ENCODE measurements around the gene CXCL3. TPM values are rescaled to one million over a fixed set of nuclear protein-coding genes. Genes with fewer than 3 reads are reported as not detected.
A peak's percentile ranks its signal among the peaks of the same experiment; 100 is the strongest.

The CXCL3 gene
- total and polyA plus RNA-seq, 9 of the 15 experiments (the other 6 are each of a cell fraction or from before 2014, with no cell fraction given): 2.3 to 8.9 (median 6.1) TPM

DNA sequence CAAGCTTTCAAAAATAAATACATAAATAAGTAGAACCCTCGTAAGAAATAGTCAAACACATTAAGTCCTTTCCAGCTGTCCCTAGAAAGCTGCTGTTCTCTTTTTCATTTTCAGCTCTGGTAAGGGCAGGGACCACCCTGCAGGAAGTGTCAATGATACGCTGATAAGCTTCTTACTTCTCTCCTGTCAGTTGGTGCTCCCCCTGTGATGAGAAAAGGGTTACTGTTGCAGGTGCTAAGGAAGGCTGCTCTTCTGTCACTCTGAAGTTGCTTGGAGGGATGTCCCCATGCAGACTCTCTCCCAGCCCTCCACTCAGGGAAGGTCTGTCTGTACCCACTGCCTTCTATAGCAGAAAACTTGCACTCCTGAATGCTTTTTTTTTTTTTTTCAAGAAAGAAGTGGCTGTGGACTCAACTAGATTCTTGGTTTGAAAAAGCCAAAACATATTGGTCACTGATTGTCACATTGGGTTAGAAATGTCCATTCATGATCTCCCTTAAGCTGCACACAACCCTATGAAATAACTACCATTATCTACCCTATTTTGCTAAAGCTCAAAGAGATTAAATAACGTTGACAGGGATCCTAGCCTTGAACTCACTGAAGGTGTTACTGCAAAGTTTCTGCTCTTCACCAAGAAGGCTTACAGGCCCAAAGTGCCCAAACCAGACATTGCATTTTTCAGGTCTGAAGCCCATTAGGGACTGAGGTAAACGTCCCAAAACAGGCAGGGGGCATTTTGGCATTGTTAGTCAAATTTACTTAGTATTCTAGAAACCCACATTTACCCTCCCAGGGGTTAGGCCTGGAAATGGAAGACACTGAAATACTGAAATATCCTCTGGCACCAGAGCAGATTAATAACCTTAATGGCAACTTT lies 1.2 kb downstream of the CXCL3 start:
- TSS peak; percentile 77 for BruUV-seq (replicated peaks)
- Histone ChIP-seq H3K9me3 (replicated peaks; ENCODE audit: control insufficient read depth, insufficient read depth, low read depth, low read length) (no peaks in the 10 kb centered on the region), H3K36me3 (ENCODE audit: control insufficient read depth, insufficient read depth, low read length) (peaks cover 3% of the 10 kb centered on the region; the same call in 2 of the 3 replicates), H3K79me2 (ENCODE audit: control insufficient read depth, insufficient read depth, low read length) (peaks cover 24% of the 10 kb centered on the region), H3K9ac (ENCODE audit: insufficient read depth in 1 of 2, low read depth in 2 of 2, low read length in 2 of 2) (peak overlapping the region; percentile 93 to 95; a peak in 3 of 4 replicates), H3K27me3 (ENCODE audit: control insufficient read depth in 2 of 2, insufficient read depth in 2 of 2, low read length in 2 of 2) (no peaks in the 10 kb centered on the region), H3K9me1 (ENCODE audit: control insufficient read depth, insufficient read depth, low read length) (no peaks in the 10 kb centered on the region), H3K4me1 (replicated peaks in 1 of 2; ENCODE audit: control insufficient read depth in 2 of 2, insufficient read depth in 2 of 2, low read length in 2 of 2) (peaks cover 3 to 16% of the 10 kb centered on the region in 2 experiments; a peak in 3 of 5 replicates), H3K4me3 (peak overlapping the region; percentile 55), H3K4me2 (ENCODE audit: insufficient read depth, low read length) (peak overlapping the region; percentile 88), H3K27ac (ENCODE audit: extremely low read depth, low read depth, low read length) (peak overlapping the region; percentile 88), H2AFZ (ENCODE audit: low read depth, low read length) (peak overlapping the region; percentile 88; the same call in 1 of the 2 replicates), H4K20me1 (replicated peaks; ENCODE audit: control insufficient read depth, insufficient read depth, low read length) (no peaks in the 10 kb centered on the region)
- intact Hi-C loops (cut with micrococcal nuclease): loop anchor here (5.0 to 10.0 kb wide), 3 partner anchors 115 to 375 kb away; no protein-coding TSS in a partner anchor
- FAIRE-seq (peak; percentile 51), ATAC-seq (peak; percentile 50), DNase-seq (ENCODE audit: extremely low read depth in 1 of 4, low spot score in 3 of 4) (peak; percentile 26 to 65 (median 32))
- POLR2A ChIA-PET: interaction anchor here (0.7 to 2.7 kb wide), 4 partner anchors 19 to 310 kb away, joined by 3 to 23 read pairs (median 4); no protein-coding TSS in a partner anchor
- CTCF ChIA-PET (ENCODE audit: low intra/inter-chr PET ratio): no interaction called here
- 7% methylated on average over 4 of the region's 4 CpGs for WGBS (ENCODE audit: insufficient coverage, low coverage, missing lambda C conversion rate)
- in situ Hi-C loops (cut with MboI): loop anchor here (10.0 kb wide), 2 partner anchors 313 to 373 kb away; no protein-coding TSS in a partner anchor
- TF ChIP-seq MEIS2 (IDR thresholded peaks at IDR 0.05; ENCODE audit: partially characterized antibody): peak; percentile 63
- TF ChIP-seq, protein P1, sequence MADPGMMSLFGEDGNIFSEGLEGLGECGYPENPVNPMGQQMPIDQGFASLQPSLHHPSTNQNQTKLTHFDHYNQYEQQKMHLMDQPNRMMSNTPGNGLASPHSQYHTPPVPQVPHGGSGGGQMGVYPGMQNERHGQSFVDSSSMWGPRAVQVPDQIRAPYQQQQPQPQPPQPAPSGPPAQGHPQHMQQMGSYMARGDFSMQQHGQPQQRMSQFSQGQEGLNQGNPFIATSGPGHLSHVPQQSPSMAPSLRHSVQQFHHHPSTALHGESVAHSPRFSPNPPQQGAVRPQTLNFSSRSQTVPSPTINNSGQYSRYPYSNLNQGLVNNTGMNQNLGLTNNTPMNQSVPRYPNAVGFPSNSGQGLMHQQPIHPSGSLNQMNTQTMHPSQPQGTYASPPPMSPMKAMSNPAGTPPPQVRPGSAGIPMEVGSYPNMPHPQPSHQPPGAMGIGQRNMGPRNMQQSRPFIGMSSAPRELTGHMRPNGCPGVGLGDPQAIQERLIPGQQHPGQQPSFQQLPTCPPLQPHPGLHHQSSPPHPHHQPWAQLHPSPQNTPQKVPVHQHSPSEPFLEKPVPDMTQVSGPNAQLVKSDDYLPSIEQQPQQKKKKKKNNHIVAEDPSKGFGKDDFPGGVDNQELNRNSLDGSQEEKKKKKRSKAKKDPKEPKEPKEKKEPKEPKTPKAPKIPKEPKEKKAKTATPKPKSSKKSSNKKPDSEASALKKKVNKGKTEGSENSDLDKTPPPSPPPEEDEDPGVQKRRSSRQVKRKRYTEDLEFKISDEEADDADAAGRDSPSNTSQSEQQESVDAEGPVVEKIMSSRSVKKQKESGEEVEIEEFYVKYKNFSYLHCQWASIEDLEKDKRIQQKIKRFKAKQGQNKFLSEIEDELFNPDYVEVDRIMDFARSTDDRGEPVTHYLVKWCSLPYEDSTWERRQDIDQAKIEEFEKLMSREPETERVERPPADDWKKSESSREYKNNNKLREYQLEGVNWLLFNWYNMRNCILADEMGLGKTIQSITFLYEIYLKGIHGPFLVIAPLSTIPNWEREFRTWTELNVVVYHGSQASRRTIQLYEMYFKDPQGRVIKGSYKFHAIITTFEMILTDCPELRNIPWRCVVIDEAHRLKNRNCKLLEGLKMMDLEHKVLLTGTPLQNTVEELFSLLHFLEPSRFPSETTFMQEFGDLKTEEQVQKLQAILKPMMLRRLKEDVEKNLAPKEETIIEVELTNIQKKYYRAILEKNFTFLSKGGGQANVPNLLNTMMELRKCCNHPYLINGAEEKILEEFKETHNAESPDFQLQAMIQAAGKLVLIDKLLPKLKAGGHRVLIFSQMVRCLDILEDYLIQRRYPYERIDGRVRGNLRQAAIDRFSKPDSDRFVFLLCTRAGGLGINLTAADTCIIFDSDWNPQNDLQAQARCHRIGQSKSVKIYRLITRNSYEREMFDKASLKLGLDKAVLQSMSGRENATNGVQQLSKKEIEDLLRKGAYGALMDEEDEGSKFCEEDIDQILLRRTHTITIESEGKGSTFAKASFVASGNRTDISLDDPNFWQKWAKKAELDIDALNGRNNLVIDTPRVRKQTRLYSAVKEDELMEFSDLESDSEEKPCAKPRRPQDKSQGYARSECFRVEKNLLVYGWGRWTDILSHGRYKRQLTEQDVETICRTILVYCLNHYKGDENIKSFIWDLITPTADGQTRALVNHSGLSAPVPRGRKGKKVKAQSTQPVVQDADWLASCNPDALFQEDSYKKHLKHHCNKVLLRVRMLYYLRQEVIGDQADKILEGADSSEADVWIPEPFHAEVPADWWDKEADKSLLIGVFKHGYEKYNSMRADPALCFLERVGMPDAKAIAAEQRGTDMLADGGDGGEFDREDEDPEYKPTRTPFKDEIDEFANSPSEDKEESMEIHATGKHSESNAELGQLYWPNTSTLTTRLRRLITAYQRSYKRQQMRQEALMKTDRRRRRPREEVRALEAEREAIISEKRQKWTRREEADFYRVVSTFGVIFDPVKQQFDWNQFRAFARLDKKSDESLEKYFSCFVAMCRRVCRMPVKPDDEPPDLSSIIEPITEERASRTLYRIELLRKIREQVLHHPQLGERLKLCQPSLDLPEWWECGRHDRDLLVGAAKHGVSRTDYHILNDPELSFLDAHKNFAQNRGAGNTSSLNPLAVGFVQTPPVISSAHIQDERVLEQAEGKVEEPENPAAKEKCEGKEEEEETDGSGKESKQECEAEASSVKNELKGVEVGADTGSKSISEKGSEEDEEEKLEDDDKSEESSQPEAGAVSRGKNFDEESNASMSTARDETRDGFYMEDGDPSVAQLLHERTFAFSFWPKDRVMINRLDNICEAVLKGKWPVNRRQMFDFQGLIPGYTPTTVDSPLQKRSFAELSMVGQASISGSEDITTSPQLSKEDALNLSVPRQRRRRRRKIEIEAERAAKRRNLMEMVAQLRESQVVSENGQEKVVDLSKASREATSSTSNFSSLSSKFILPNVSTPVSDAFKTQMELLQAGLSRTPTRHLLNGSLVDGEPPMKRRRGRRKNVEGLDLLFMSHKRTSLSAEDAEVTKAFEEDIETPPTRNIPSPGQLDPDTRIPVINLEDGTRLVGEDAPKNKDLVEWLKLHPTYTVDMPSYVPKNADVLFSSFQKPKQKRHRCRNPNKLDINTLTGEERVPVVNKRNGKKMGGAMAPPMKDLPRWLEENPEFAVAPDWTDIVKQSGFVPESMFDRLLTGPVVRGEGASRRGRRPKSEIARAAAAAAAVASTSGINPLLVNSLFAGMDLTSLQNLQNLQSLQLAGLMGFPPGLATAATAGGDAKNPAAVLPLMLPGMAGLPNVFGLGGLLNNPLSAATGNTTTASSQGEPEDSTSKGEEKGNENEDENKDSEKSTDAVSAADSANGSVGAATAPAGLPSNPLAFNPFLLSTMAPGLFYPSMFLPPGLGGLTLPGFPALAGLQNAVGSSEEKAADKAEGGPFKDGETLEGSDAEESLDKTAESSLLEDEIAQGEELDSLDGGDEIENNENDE (IDR thresholded peaks at IDR 0.05; ENCODE audit: low read depth, low read length): no peak
- TF ChIP-seq HNRNPLL (IDR thresholded peaks at IDR 0.05; ENCODE audit: low read depth, low read length, poor library complexity, severe bottlenecking): no peak
- peak in 1 of 2 experiments; percentile 40; a peak in 1 of 4 replicates for TF ChIP-seq SRF (CRISPR knock-in tag; IDR thresholded peaks at IDR 0.05)
- no peak for TF ChIP-seq CBFB (CRISPR knock-in tag; IDR thresholded peaks at IDR 0.05)
- TF ChIP-seq, protein P2, sequence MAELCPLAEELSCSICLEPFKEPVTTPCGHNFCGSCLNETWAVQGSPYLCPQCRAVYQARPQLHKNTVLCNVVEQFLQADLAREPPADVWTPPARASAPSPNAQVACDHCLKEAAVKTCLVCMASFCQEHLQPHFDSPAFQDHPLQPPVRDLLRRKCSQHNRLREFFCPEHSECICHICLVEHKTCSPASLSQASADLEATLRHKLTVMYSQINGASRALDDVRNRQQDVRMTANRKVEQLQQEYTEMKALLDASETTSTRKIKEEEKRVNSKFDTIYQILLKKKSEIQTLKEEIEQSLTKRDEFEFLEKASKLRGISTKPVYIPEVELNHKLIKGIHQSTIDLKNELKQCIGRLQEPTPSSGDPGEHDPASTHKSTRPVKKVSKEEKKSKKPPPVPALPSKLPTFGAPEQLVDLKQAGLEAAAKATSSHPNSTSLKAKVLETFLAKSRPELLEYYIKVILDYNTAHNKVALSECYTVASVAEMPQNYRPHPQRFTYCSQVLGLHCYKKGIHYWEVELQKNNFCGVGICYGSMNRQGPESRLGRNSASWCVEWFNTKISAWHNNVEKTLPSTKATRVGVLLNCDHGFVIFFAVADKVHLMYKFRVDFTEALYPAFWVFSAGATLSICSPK (IDR thresholded peaks at IDR 0.05; ENCODE audit: borderline replicate concordance): no peak

Data from K562 (cell line).